Measurements from ENCODE around the gene ABL2. TPM values are rescaled to one million over a fixed set of nuclear protein-coding genes. Genes with fewer than 3 reads are reported as not detected.

ABL2 gene
- total and polyA plus RNA-seq, 9 of the 15 experiments (the other 6 are each of a cell fraction or from before 2014, with no cell fraction given): 1.4 to 15.0 (median 8.6) TPM

DNA sequence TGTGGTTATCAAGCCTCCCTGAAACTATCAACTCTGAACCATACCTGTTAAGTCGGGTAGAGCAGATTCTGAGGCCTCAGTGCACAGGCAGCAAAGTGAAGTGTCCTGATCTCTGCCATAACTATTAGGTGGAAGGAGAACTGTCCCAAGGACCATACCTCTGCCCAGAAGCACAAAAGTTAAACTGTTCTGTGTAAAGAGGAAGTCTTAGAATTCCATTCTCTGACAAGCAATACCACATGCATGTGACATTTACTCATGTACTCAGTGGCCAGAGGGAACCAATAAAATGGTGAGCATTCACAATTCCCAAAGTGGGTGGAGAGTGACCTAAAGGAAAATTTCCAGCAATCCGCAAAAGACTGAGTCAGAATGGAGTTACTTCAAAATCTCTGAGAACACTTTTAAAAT lies 86.6 kb downstream of the ABL2 start:
- 53% methylated on average over 2 of the region's 2 CpGs for WGBS (ENCODE audit: insufficient coverage, low coverage, missing lambda C conversion rate)
- TF ChIP-seq ZNF766 (CRISPR knock-in tag; conservative IDR thresholded peaks at IDR 0.05): no peak
- TF ChIP-seq PCBP2 (IDR thresholded peaks at IDR 0.05; ENCODE audit: low read depth, low read length, poor library complexity, severe bottlenecking): no peak
- TF ChIP-seq, protein P1, sequence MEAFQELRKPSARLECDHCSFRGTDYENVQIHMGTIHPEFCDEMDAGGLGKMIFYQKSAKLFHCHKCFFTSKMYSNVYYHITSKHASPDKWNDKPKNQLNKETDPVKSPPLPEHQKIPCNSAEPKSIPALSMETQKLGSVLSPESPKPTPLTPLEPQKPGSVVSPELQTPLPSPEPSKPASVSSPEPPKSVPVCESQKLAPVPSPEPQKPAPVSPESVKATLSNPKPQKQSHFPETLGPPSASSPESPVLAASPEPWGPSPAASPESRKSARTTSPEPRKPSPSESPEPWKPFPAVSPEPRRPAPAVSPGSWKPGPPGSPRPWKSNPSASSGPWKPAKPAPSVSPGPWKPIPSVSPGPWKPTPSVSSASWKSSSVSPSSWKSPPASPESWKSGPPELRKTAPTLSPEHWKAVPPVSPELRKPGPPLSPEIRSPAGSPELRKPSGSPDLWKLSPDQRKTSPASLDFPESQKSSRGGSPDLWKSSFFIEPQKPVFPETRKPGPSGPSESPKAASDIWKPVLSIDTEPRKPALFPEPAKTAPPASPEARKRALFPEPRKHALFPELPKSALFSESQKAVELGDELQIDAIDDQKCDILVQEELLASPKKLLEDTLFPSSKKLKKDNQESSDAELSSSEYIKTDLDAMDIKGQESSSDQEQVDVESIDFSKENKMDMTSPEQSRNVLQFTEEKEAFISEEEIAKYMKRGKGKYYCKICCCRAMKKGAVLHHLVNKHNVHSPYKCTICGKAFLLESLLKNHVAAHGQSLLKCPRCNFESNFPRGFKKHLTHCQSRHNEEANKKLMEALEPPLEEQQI (IDR thresholded peaks at IDR 0.05): 0 out of 2 replicates have a peak, but pooled peaks have one; percentile 17
- TF ChIP-seq MED1 (CRISPR knock-in tag; IDR thresholded peaks at IDR 0.05; ENCODE audit: borderline replicate concordance): no peak
- TF ChIP-seq, protein P2, sequence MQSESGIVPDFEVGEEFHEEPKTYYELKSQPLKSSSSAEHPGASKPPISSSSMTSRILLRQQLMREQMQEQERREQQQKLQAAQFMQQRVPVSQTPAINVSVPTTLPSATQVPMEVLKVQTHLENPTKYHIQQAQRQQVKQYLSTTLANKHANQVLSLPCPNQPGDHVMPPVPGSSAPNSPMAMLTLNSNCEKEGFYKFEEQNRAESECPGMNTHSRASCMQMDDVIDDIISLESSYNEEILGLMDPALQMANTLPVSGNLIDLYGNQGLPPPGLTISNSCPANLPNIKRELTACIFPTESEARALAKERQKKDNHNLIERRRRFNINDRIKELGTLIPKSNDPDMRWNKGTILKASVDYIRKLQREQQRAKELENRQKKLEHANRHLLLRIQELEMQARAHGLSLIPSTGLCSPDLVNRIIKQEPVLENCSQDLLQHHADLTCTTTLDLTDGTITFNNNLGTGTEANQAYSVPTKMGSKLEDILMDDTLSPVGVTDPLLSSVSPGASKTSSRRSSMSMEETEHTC (IDR thresholded peaks at IDR 0.05): 0 out of 2 replicates have a peak, but pooled peaks have one; percentile 40
- TF ChIP-seq PHTF2 (CRISPR knock-in tag; IDR thresholded peaks at IDR 0.05): no peak
- peak; percentile 50 for TF ChIP-seq FOSL1 (tag; conservative IDR thresholded peaks at IDR 0.05)
- TF ChIP-seq, protein P3, sequence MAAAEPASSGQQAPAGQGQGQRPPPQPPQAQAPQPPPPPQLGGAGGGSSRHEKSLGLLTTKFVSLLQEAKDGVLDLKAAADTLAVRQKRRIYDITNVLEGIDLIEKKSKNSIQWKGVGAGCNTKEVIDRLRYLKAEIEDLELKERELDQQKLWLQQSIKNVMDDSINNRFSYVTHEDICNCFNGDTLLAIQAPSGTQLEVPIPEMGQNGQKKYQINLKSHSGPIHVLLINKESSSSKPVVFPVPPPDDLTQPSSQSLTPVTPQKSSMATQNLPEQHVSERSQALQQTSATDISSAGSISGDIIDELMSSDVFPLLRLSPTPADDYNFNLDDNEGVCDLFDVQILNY (CRISPR knock-in tag; IDR thresholded peaks at IDR 0.05): no peak
- TF ChIP-seq SRSF3 (IDR thresholded peaks at IDR 0.05; ENCODE audit: insufficient read depth, low read length): no peak
- TF ChIP-seq SUPT5H (IDR thresholded peaks at IDR 0.05): no peak
- TF ChIP-seq BACH1 (tag; IDR thresholded peaks at IDR 0.05): no peak
- TF ChIP-seq KHSRP (IDR thresholded peaks at IDR 0.05): no peak
- no peak for TF ChIP-seq PTBP1 (IDR thresholded peaks at IDR 0.05; ENCODE audit: low read depth, low read length)
- TF ChIP-seq RFX5 (IDR thresholded peaks at IDR 0.05; ENCODE audit: low read depth, low read length): no peak
- TF ChIP-seq BHLHE40 (IDR thresholded peaks at IDR 0.05; ENCODE audit: low read length): 0 out of 2 replicates have a peak, but pooled peaks have one; percentile 11
- peak; percentile 88 for TF ChIP-seq SPI1 (IDR thresholded peaks at IDR 0.05; ENCODE audit: borderline replicate concordance, low read depth, low read length)
- TF ChIP-seq, protein P4, sequence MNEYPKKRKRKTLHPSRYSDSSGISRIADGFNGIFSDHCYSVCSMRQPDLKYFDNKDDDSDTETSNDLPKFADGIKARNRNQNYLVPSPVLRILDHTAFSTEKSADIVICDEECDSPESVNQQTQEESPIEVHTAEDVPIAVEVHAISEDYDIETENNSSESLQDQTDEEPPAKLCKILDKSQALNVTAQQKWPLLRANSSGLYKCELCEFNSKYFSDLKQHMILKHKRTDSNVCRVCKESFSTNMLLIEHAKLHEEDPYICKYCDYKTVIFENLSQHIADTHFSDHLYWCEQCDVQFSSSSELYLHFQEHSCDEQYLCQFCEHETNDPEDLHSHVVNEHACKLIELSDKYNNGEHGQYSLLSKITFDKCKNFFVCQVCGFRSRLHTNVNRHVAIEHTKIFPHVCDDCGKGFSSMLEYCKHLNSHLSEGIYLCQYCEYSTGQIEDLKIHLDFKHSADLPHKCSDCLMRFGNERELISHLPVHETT (CRISPR knock-in tag; conservative IDR thresholded peaks at IDR 0.05 in 1 of 2, IDR thresholded peaks at IDR 0.05 in 1 of 2): no peak
- no peak for TF ChIP-seq BMI1 (IDR thresholded peaks at IDR 0.05; ENCODE audit: low read length)

More for the DNA sequence above, 86.6 kb downstream of the ABL2 start:
- peaks cover 7% of the 10 kb centered on the region; the same call in 1 of the 3 replicates for H3K79me2 ChIP-seq (ENCODE audit: control insufficient read depth, insufficient read depth, low read length)
- H3K9me3 ChIP-seq (replicated peaks; ENCODE audit: control insufficient read depth, insufficient read depth, low read depth, low read length): no peaks in the 10 kb centered on the region
- H3K9me1 ChIP-seq (ENCODE audit: control insufficient read depth, insufficient read depth, low read length): no peaks in the 10 kb centered on the region
- no peak overlapping the region for H3K9ac ChIP-seq (ENCODE audit: insufficient read depth in 1 of 2, low read depth in 2 of 2, low read length in 2 of 2)
- no peak overlapping the region for H2AFZ ChIP-seq (ENCODE audit: low read depth, low read length)
- in situ Hi-C loops (cut with MboI): no loop called here
- ChIA-PET POLR2A (interaction anchor here (1.0 kb wide), 1 partner anchor 22 kb away, joined by 4 read pairs; no protein-coding TSS in a partner anchor), CTCF (ENCODE audit: low intra/inter-chr PET ratio) (no interaction called here)
- H3K4me1 ChIP-seq (replicated peaks in 1 of 2; ENCODE audit: control insufficient read depth in 2 of 2, insufficient read depth in 2 of 2, low read length in 2 of 2): peaks cover 0 to 12% of the 10 kb centered on the region in 2 experiments; a peak in 2 of 5 replicates
- H4K20me1 ChIP-seq (replicated peaks; ENCODE audit: control insufficient read depth, insufficient read depth, low read length): no peaks in the 10 kb centered on the region
- H3K27me3 ChIP-seq (ENCODE audit: control insufficient read depth in 2 of 2, insufficient read depth in 2 of 2, low read length in 2 of 2): no peaks in the 10 kb centered on the region
- no peaks in the 10 kb centered on the region for H3K36me3 ChIP-seq (ENCODE audit: control insufficient read depth, insufficient read depth, low read length)
- H3K4me3 ChIP-seq: no peak overlapping the region
- intact Hi-C loops (cut with micrococcal nuclease): no loop called here
- DNase-seq (ENCODE audit: extremely low read depth in 1 of 4, low spot score in 3 of 4) (peak in 1 of 4 experiments; percentile 7), ATAC-seq (peak; percentile 58), FAIRE-seq (no peak)
- H3K4me2 ChIP-seq (ENCODE audit: insufficient read depth, low read length): no peak overlapping the region
- H3K27ac ChIP-seq (ENCODE audit: extremely low read depth, low read depth, low read length): peak overlapping the region; percentile 4; the same call in 1 of the 3 replicates
- BruUV-seq (replicated peaks): no TSS peak
